Smooth muscle cell (in vitro differentiated cells): ENCODE results near the gene SLC7A7. TPM values are rescaled to one million over a fixed set of nuclear protein-coding genes. Genes with fewer than 3 reads are reported as not detected.
"Not testable (repeated sequence)": the region's sequence is repeated elsewhere in the genome, so short reads cannot be mapped to it uniquely, and the experiment has no call there.

ENCODE experiments used
- DNase-seq: peaks from one replicate; lab custom pipeline; 2025; ENCODE audit not compliant: unreplicated experiment; lab: John Stamatoyannopoulos, UW
- H2AFZ ChIP-seq: fragments of 200-600 bp; sonication (generic); 2 replicates; pipeline ENCODE4 v1.6.0; 2016; ENCODE audit warnings: antibody characterized with exemption, low read depth, mild to moderate bottlenecking
- H3F3A ChIP-seq: fragments of 200-600 bp; sonication (generic); 2 replicates; pipeline ENCODE4 v1.6.0; 2017; ENCODE audit warnings: antibody characterized with exemption, low read depth
- H3K27ac ChIP-seq: fragments of 200-600 bp; sonication (generic); 2 replicates; pipeline ENCODE4 v1.5.1; 2016; ENCODE audit warnings: low read depth, mild to moderate bottlenecking
- H3K27me3 ChIP-seq: fragments of 200-600 bp; sonication (generic); 2 replicates; pipeline ENCODE4 v1.6.1; 2016; ENCODE audit warnings: low read depth, mild to moderate bottlenecking
- H3K36me3 ChIP-seq: fragments of 200-600 bp; sonication (generic); 2 replicates; pipeline ENCODE4 v1.5.1; 2016; ENCODE audit warnings: low read depth
- H3K4me1 ChIP-seq: fragments of 200-600 bp; sonication (generic); 2 replicates; pipeline ENCODE4 v1.5.1; 2016; ENCODE audit warnings: low read depth
- H3K4me2 ChIP-seq: fragments of 200-600 bp; sonication (generic); 2 replicates; pipeline ENCODE4 v1.6.0; 2016; ENCODE audit warnings: mild to moderate bottlenecking
- H3K4me3 ChIP-seq: fragments of 200-600 bp; sonication (generic); 2 replicates; pipeline ENCODE4 v1.5.1; 2016; ENCODE audit warnings: mild to moderate bottlenecking
- H3K79me2 ChIP-seq: fragments of 200-600 bp; sonication (generic); 2 replicates; pipeline ENCODE4 v1.6.0; 2016; ENCODE audit warnings: low read depth, mild to moderate bottlenecking
- H3K9ac ChIP-seq: fragments of 200-600 bp; sonication (generic); 2 replicates; pipeline ENCODE4 v1.6.0; 2016; ENCODE audit warnings: low read depth
- H3K9me3 ChIP-seq: fragments of 200-600 bp; sonication (generic); replicated peaks from 2 replicates; pipeline ENCODE4 v1.5.1; 2016; ENCODE audit warnings: low read depth
- H4K20me1 ChIP-seq: fragments of 200-600 bp; sonication (generic); 2 replicates; pipeline ENCODE4 v1.6.0; 2016; ENCODE audit warnings: low read depth
- CTCF ChIP-seq: fragments of 200-600 bp; sonication (generic); IDR thresholded peaks from 2 replicates; pipeline ENCODE4 v1.5.1; 2017; ENCODE audit warnings: borderline replicate concordance, mild to moderate bottlenecking, antibody characterized with exemption; ENCODE audit not compliant: insufficient read depth, poor library complexity, severe bottlenecking
- WGBS: methylation state at CpG from one replicate; pipeline ENCODE4 v1.1.7; 2016; ENCODE audit warnings: low lambda C conversion rate; 5-methylcytosine and 5-hydroxymethylcytosine counted together
- polyA plus RNA-seq: library from polyadenylated mRNA; unstranded; fragments of >200 nt; fragmentation: Nextera tagmentation; extraction: Ambion mirVana; gene quantifications from 2 replicates; pipeline ENCODE4 v1.2.1, GENCODE V29; 2016
- total RNA-seq: library from RNA; depleted of rRNA; stranded (reverse); fragments of >200 nt; gene quantifications from 2 replicates; pipeline ENCODE4 v1.2.3, GENCODE V29; 2014

The SLC7A7 gene
- total and polyA plus RNA-seq, 2 experiments from 2014 or later: 10.0 to 18.5 TPM

GRCh38 chr14:22852599-22852939 is 37.3 kb upstream of the SLC7A7 start:
- no peak for DNase-seq
- peaks cover 33% of the 10 kb centered on the region for H3F3A ChIP-seq
- H3K9me3 ChIP-seq: no peaks in the 10 kb centered on the region
- H3K4me3 ChIP-seq: peak overlapping the region; percentile 63
- no peaks in the 10 kb centered on the region for H3K27me3 ChIP-seq
- H3K27ac ChIP-seq: peak overlapping the region; percentile 100
- TF ChIP-seq CTCF: no peak
- H3K4me2 ChIP-seq: peak overlapping the region; percentile 92
- H2AFZ ChIP-seq: peak overlapping the region; percentile 77
- H3K36me3 ChIP-seq: no peaks in the 10 kb centered on the region
- WGBS: 93% methylated on average over 2 of the region's 2 CpGs
- peaks cover 27% of the 10 kb centered on the region for H3K4me1 ChIP-seq
- no peaks in the 10 kb centered on the region for H3K79me2 ChIP-seq
- H3K9ac ChIP-seq: no peak overlapping the region
- no peaks in the 10 kb centered on the region for H4K20me1 ChIP-seq

- peak overlapping the region; percentile 70 for H3K9ac ChIP-seq
- peak overlapping the region; percentile 100 for H3K27ac ChIP-seq
- whole genome bisulfite sequencing: 86% methylated on average over 12 of the region's 12 CpGs
- not testable (repeated sequence) for H2AFZ ChIP-seq, DNase-seq, H3K9me3 ChIP-seq, H3K79me2 ChIP-seq, H3K36me3 ChIP-seq, H3K4me2 ChIP-seq, H4K20me1 ChIP-seq, H3K4me3 ChIP-seq, H3K27me3 ChIP-seq
- H3K4me1 ChIP-seq: peaks cover 28% of the 10 kb centered on the region
- peaks cover 34% of the 10 kb centered on the region for H3F3A ChIP-seq
These were observed 36.9 kb upstream of the SLC7A7 start for GRCh38 chr14:22852178-22852577.

- Histone ChIP-seq H3K9ac (peak overlapping the region; percentile 96), H3K27me3 (no peaks in the 10 kb centered on the region), H2AFZ (no peak overlapping the region), H3K4me2 (peak overlapping the region; percentile 68), H4K20me1 (peaks cover 6% of the 10 kb centered on the region), H3K4me3 (no peak overlapping the region), H3K27ac (peak overlapping the region; percentile 100), H3K36me3 (no peaks in the 10 kb centered on the region), H3K4me1 (peaks cover 28% of the 10 kb centered on the region), H3F3A (peaks cover 40% of the 10 kb centered on the region), H3K9me3 (no peaks in the 10 kb centered on the region), H3K79me2 (no peaks in the 10 kb centered on the region)
- 35% methylated on average over 9 of the region's 9 CpGs for WGBS
- no peak for TF ChIP-seq CTCF
- peak; percentile 39 for DNase-seq
These were observed 35.9 kb upstream of the SLC7A7 start for GRCh38 chr14:22850944-22851764.

- Histone ChIP-seq H3K79me2 (peaks cover 5% of the 10 kb centered on the region), H3K36me3 (no peaks in the 10 kb centered on the region), H3K9ac (peak overlapping the region; percentile 91), H3K27me3 (no peaks in the 10 kb centered on the region), H3K27ac (peak overlapping the region; percentile 100), H3K4me1 (peaks cover 28% of the 10 kb centered on the region), H3K4me2 (peak overlapping the region; percentile 65), H4K20me1 (peaks cover 10% of the 10 kb centered on the region), H3K9me3 (no peaks in the 10 kb centered on the region), H3K4me3 (no peak overlapping the region), H3F3A (peaks cover 50% of the 10 kb centered on the region), H2AFZ (no peak overlapping the region)
- no peak for TF ChIP-seq CTCF
- 67% methylated on average over 19 of the region's 19 CpGs for WGBS
- no peak for DNase-seq
These were observed 34.1 kb upstream of the SLC7A7 start for GRCh38 chr14:22849212-22849819.
